ENCODE measurements around the gene CACNA2D4. TPM values are rescaled to one million over a fixed set of nuclear protein-coding genes. Genes with fewer than 3 reads are reported as not detected.
A peak's percentile ranks its signal among the peaks of the same experiment; 100 is the strongest.

The CACNA2D4 gene
- polyA plus RNA-seq, 3 donors = 17.8 to 87.7 (median 22.1) TPM

DNA sequence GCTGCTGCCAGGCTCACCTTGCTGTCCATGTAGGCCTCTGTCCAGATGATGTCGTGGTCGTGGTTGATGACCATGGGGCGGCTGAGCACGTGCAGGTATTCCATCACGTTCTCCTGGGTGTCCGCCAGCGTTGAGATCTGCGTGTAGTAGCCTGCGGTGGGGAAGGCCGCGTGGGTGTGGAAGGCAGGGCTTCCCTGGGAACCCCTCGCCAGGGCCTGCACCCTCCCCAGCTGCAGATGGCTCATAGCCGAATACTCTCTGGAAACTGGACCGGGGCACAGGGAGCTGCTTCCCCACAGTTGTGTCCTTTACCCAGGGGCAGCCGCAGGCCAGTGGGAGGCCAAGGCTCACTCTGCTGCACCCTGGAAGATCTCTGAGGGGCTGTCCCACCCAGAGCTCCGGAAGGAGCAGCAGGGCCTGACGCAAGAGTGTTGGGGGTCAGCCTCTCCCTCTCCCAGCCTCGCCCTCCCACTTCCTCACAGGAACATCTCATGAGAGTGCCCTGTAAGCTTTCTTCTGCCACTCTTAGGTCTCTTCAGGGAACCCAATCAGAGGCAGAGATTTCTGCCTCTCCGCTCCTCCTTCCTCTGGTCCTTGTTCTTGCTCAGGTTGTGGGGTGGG lies 35.5 kb downstream of the CACNA2D4 start:
- TF ChIP-seq, protein P1, sequence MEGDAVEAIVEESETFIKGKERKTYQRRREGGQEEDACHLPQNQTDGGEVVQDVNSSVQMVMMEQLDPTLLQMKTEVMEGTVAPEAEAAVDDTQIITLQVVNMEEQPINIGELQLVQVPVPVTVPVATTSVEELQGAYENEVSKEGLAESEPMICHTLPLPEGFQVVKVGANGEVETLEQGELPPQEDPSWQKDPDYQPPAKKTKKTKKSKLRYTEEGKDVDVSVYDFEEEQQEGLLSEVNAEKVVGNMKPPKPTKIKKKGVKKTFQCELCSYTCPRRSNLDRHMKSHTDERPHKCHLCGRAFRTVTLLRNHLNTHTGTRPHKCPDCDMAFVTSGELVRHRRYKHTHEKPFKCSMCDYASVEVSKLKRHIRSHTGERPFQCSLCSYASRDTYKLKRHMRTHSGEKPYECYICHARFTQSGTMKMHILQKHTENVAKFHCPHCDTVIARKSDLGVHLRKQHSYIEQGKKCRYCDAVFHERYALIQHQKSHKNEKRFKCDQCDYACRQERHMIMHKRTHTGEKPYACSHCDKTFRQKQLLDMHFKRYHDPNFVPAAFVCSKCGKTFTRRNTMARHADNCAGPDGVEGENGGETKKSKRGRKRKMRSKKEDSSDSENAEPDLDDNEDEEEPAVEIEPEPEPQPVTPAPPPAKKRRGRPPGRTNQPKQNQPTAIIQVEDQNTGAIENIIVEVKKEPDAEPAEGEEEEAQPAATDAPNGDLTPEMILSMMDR (IDR thresholded peaks at IDR 0.05) = no peak
- H3K27ac ChIP-seq (ENCODE audit: low read depth in 1 of 2, low read length in 2 of 2) = no peak overlapping the region
- H3K4me2 ChIP-seq (replicated peaks; ENCODE audit: extremely low read depth, low read length, poor library complexity, severe bottlenecking) = no peak overlapping the region
- no peak overlapping the region for H3K4me3 Mint-ChIP-seq
- WGBS (ENCODE audit: insufficient coverage) = 91% methylated on average over 17 of the region's 19 CpGs
- no peak overlapping the region for H3K4me3 ChIP-seq (replicated peaks in 1 of 3; ENCODE audit: low read depth in 2 of 3, low read length in 3 of 3)
- H3K4me1 ChIP-seq (ENCODE audit: control insufficient read depth in 1 of 2, insufficient read depth in 2 of 2, low read length in 2 of 2) = peaks cover 0 to 7% of the 10 kb centered on the region in 2 donors
- H3K9me3 ChIP-seq (replicated peaks in 1 of 2; ENCODE audit: control insufficient read depth in 1 of 2, insufficient read depth in 1 of 2, low read length in 2 of 2) = no peaks in the 10 kb centered on the region
- DNase-seq = no peak
- no peaks in the 10 kb centered on the region for H3K79me2 ChIP-seq (ENCODE audit: insufficient read depth, low read length)
- H3K27me3 ChIP-seq (ENCODE audit: control insufficient read depth in 2 of 2, insufficient read depth in 2 of 2, low read length in 2 of 2) = no peaks in the 10 kb centered on the region
- H3K36me3 ChIP-seq (replicated peaks in 1 of 2; ENCODE audit: control insufficient read depth in 1 of 2, insufficient read depth in 2 of 2, low read length in 2 of 2) = no peaks in the 10 kb centered on the region
- H4K20me1 ChIP-seq (ENCODE audit: insufficient read depth, low read length) = no peaks in the 10 kb centered on the region
- intact Hi-C loops (cut with micrococcal nuclease) = no loop called here
- peaks cover 0 to 2% (median 1%) of the 10 kb centered on the region in 3 donors for H3K27me3 Mint-ChIP-seq (ENCODE audit: low read depth in 3 of 3)
- H3K4me1 Mint-ChIP-seq = peaks cover 10% of the 10 kb centered on the region
- H3K36me3 Mint-ChIP-seq = no peaks in the 10 kb centered on the region
- peaks cover 0 to 2% (median 0%) of the 10 kb centered on the region in 7 donors for H3K9me3 Mint-ChIP-seq
- no peak overlapping the region for H3K9ac ChIP-seq (ENCODE audit: insufficient read depth, low read length, poor library complexity, severe bottlenecking)
- no peak overlapping the region for H3K27ac Mint-ChIP-seq
- peak overlapping the region; percentile 21 for H2AFZ ChIP-seq (ENCODE audit: insufficient read depth, low read depth, low read length, poor library complexity, severe bottlenecking)

DNA sequence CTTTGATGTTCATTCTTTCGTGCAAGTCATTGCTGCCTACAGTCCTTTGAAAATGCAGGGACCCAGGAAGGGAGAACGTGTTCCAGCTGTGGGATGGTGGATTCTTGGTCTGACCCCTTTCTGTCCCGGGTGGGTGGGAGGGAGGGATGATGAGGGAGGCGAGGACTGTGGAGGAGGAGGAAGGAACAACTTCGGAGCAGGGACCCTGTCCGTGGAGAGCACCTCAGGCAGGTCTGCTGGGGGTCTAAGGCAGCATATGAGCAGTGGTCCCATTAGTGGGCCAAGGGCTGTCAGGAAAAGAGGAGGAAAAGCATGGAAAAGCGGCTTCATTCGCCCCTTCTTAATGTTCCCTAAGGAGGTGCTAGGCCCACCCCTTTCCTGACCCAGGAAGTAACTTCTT lies 36.0 kb downstream of the CACNA2D4 start:
- Mint-ChIP-seq H3K4me3 (no peak overlapping the region), H3K9me3 (peaks cover 0 to 2% (median 0%) of the 10 kb centered on the region in 7 donors), H3K4me1 (peaks cover 10% of the 10 kb centered on the region), H3K36me3 (no peaks in the 10 kb centered on the region), H3K27me3 (ENCODE audit: low read depth in 3 of 3) (peaks cover 0 to 2% (median 1%) of the 10 kb centered on the region in 3 donors), H3K27ac (no peak overlapping the region)
- no peak overlapping the region for H3K4me2 ChIP-seq (replicated peaks; ENCODE audit: extremely low read depth, low read length, poor library complexity, severe bottlenecking)
- TF ChIP-seq, protein P1 (IDR thresholded peaks at IDR 0.05) = no peak
- no peak overlapping the region for H3K27ac ChIP-seq (ENCODE audit: low read depth in 1 of 2, low read length in 2 of 2)
- WGBS (ENCODE audit: insufficient coverage) = 96% methylated on average over 4 of the region's 8 CpGs
- no peak overlapping the region for H2AFZ ChIP-seq (ENCODE audit: insufficient read depth, low read depth, low read length, poor library complexity, severe bottlenecking)
- H3K9ac ChIP-seq (ENCODE audit: insufficient read depth, low read length, poor library complexity, severe bottlenecking) = no peak overlapping the region
- H3K79me2 ChIP-seq (ENCODE audit: insufficient read depth, low read length) = no peaks in the 10 kb centered on the region
- intact Hi-C loops (cut with micrococcal nuclease) = no loop called here
- H4K20me1 ChIP-seq (ENCODE audit: insufficient read depth, low read length) = no peaks in the 10 kb centered on the region
- H3K27me3 ChIP-seq (ENCODE audit: control insufficient read depth in 2 of 2, insufficient read depth in 2 of 2, low read length in 2 of 2) = no peaks in the 10 kb centered on the region
- peaks cover 0 to 7% of the 10 kb centered on the region in 2 donors for H3K4me1 ChIP-seq (ENCODE audit: control insufficient read depth in 1 of 2, insufficient read depth in 2 of 2, low read length in 2 of 2)
- DNase-seq = no peak
- no peak overlapping the region for H3K4me3 ChIP-seq (replicated peaks in 1 of 3; ENCODE audit: low read depth in 2 of 3, low read length in 3 of 3)
- H3K36me3 ChIP-seq (replicated peaks in 1 of 2; ENCODE audit: control insufficient read depth in 1 of 2, insufficient read depth in 2 of 2, low read length in 2 of 2) = no peaks in the 10 kb centered on the region
- H3K9me3 ChIP-seq (replicated peaks in 1 of 2; ENCODE audit: control insufficient read depth in 1 of 2, insufficient read depth in 1 of 2, low read length in 2 of 2) = no peaks in the 10 kb centered on the region
